Activated T-cell treated with anti-CD3 and anti-CD28 coated beads for 1 hour (primary cell): ENCODE measurements around the gene KDM7A.
"Not testable (repeated sequence)": the region's sequence is repeated elsewhere in the genome, so short reads cannot be mapped to it uniquely, and the experiment has no call there.

Experiments used
- DNase-seq: peaks from one replicate; pipeline ENCODE4 v3.0.0-alpha.2; 2020; ENCODE audit warnings: low read depth

Gene KDM7A

GRCh38 chr7:140160308-140160707 lies 16.5 kb downstream of the KDM7A start:
- no peak for DNase-seq

- DNase-seq = no peak
Measured at GRCh38 chr7:140159497-140159896, 17.3 kb downstream of the KDM7A start.

DNA sequence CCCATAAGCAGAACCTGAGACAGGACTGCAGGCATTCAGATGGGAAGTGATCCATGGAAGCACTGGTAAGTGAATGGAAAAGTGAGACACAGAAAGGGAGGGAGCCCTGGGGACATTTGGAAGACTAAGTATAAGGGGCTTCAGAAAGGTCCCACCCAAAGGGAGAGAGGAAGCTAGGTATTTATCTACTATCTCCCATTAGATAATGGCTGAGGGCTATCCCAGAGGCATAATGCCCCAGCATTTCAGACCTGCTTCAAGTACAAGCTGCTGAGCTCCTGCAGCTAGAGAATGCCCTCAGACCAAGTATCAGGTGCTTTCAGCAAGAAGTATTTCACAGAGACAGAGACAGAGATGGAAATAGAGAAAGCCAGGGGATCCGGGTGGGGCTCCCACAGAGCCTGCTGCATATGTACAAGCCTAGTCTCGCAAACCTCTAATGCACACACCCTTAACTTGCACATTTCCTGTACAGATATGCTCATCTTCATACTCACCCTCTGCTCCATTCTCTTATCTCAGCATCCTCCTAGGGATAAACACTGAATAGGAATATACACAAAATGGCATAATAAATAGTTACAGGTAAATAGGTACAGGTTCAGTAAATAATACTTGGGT lies 20.2 kb downstream of the KDM7A start:
- DNase-seq = no peak

DNA sequence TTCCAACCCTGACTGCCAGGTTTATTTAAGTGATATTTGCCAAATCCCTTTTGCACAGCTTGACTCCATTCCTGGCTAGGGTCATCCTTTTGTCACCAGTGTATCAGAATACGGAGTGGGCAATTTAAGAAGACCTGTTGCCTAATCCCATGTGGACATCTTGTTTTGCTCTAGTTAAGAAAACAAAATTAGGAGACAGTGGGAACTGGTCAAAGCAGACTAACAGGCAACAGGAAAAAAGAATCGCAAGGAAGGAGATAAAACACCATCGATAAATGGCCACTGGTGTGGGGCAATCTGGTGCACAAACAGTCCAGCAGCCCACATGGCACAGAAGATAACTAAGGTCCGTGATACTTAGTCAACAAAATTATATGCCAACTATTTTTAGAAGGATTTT lies 21.4 kb downstream of the KDM7A start:
- DNase-seq = no peak

DNA sequence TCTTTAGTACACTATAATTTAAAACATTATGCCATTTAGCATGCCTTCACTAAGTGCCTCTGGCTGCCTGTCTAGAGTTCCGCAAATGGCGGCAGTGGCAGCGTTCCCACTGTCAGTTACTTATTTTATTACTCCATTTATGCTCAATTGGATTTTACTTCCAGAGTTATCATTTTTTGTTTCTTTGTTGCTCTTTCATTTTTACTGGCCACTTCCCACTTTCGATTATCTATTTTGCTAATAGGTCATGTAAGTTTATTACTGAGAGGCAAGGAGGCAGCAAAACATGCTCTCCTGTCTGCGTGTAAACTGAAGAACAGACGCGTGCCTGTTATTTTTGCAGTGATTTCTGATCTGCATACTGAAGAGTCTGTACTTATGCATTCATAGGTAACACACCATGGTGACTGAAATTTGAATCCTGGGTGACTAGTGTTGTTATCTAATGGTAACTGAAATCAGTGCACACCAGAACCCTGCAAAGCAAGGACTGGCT lies 23.1 kb downstream of the KDM7A start:
- no peak for DNase-seq

- DNase-seq = no peak
Measured at GRCh38 chr7:140146574-140146973, 30.2 kb downstream of the KDM7A start.

DNA sequence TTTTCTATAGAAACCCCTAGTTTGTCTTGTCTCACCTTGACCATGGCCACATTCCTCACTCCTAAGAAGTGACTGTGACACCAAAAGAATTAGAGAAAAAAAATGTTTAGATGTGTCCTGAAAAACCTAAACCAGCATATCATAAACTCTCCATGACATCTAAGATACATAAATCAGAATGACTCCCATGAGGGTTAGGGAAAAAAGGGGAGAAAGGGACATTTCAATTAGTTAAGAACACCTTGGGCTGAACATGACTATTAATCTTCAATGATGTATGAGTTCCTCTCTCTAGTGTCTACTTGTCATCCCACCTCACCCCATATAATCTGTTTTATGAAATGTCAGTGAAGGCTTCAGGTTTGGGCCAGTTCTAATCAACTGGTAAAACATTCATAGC lies 31.1 kb downstream of the KDM7A start:
- no peak for DNase-seq

DNA sequence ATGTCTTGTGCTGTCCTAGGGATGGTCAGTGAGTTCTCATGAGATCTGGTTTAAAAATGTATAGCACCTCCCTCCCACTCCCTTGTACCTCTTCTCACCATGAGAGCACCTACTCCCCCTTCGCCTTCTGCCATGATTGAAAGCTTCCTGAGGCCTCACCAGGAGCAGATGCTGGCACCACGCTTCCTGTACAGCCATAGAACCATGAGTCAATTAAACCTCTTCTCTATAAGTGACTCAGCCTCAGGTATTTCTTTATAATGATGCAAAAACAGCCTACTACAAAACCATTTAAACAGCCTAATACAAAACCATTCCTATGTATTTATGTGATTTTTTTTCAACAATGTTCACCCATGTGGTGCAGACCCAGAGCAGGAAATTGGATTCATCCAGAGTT lies 32.0 kb downstream of the KDM7A start:
- no peak for DNase-seq

DNA sequence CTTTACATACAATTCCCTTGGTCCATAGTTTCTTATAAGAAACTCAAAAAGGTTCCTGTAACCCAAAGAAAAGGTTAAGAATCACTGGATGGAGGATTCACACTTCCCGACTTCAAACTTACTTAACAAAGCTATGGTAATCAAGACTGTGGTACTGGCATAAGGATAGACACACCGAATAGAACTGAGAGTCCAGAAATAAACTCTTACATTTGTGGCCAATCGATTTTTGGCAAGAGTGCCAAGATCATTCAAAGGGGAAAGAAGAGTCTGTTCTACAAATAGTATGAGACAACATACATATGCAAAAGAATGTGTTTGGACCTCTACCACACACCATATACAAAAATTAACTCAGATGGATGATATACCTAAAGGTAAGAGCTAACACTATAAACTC lies 32.8 kb downstream of the KDM7A start:
- DNase-seq = no peak

GRCh38 chr7:140142031-140142430 lies 34.8 kb downstream of the KDM7A start:
- no peak for DNase-seq

- DNase-seq = no peak
Measured at GRCh38 chr7:140141256-140141655, 35.5 kb downstream of the KDM7A start.

DNA sequence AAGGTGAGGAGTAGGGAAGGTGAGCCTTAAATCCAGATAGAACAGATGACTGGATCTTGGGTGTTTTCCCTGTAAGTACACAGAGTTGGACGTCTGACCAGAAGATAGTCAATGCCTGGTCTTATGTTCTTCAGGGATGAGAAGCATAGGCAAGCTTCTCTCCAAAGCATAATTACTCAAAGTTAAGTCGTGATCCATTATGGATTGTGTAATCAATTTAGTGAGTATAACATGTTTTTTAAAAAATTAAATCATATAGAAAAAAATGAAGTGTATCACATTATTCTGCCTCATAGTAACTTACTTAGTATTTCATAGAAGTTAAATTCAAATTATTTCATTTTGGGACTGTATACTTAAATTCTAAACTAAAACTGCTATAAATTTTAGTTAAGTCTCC lies 39.7 kb downstream of the KDM7A start:
- DNase-seq = no peak

DNA sequence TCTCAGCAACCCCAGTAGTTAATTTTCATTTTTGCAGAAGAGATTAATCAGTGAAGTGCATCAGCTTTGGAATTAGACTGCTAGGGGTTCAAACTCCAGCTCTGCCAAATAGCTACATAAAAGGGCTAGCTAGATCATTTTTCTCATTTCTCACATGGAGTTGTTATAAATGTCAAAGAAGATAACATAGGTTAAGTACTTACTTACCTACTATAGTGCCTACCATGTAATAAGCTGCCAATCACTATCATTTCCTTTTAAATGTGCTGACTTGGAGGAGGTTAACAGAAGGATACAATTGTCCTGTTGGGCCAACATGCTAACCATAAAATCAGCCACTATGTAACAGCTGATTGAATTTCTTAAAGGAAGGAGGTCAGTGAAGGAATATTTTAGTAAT lies 40.7 kb downstream of the KDM7A start:
- no peak for DNase-seq

DNA sequence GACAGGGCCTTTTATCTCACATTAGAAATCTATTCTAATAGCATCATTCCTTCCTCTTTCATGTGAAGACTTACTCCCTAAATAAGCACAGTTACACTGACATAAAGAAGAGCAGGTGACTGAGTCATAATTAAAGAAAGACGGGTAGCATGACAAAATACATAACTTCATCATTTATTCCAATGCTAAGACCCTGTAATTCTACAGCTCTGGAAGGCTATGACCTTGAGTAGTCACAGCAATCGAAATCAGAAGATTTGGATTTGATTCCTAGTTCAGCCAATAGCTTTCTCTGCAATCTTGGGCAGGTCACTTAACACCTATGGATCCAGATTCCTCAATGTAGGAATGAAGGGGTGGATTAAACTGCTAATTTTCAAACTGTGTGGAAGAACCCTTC lies 42.7 kb downstream of the KDM7A start:
- DNase-seq = no peak

GRCh38 chr7:140127360-140128127 lies 49.2 kb downstream of the KDM7A start:
- DNase-seq = no peak

GRCh38 chr7:140126435-140127034 lies 50.2 kb downstream of the KDM7A start:
- DNase-seq = no peak

DNA sequence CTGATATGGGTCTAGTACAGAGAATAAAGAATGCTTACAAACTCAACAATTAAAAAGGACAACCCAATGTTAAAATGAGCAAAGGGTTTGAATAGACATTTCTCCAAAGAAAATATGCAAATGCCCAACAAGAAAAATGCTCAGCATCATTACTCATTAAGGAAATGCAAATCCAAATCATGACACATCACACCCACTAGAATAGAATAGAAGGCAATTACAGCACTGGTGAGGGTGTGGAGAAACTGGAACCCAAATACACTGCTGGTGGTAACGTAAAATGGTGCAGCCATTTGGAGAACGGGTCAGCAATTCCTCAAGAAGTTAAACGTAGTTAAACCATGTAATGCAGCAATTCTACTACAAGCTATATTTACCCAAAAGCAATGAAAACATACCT lies 53.8 kb downstream of the KDM7A start:
- DNase-seq = no peak

GRCh38 chr7:140121326-140121725 lies 55.5 kb downstream of the KDM7A start:
- DNase-seq = no peak

DNA sequence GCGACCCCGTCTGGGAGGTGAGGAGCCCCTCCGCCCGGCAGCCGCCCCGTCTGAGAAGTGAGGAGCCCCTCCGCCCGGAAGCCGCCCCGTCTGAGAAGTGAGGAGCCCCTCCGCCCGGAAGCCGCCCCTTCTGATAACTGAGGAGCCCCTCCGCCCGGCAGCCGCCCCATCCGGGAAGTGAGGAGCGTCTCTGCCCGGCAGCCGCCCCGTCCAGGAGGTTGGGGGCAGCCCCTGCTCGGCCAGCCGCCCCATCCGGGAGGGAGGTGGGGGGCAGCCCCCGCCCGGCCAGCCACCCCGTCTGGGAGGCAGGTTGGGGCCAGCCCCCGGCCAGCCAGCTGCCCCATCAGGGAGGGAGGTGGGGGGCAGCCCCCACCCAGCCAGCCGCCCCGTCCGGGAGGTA lies 62.0 kb downstream of the KDM7A start:
- not testable (repeated sequence) for DNase-seq

DNA sequence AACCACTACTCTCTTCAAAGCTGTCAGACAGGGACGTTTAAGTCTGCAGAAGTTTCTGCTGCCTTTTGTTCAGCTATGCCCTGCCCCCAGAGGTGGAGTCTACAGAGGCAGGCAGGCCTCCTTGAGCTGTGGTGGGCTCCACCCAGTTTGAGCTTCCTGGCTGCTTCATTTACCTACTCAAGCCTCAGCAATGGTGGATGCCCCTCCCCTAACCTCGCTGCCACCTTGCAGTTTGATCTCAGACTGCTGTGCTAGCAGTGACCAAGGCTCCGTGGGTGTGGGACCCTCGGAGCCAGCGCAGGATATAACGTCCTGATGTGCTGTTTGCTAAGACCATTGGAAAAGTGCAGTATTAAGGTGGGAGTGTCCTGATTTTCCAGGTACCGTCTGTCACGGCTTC lies 68.0 kb downstream of the KDM7A start:
- not testable (repeated sequence) for DNase-seq

DNA sequence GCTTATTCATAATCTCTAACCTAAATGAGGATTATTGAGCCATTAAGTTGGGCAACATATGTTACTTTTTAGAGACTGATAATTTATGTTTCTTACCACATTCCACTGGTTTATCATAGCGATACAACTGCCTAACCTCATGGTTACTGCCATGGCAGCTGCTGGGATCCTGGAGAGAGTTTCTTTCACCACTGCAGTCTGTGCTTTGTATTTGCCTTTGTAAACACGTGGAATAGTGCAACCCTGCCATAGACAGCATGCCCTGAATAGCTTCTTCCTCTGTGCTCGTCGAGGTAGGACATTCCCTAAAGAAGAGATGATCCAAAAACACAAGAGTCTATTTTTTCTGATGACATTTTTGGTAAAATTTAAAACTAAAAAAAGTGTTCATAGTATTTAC lies 80.3 kb downstream of the KDM7A start:
- DNase-seq = no peak

DNA sequence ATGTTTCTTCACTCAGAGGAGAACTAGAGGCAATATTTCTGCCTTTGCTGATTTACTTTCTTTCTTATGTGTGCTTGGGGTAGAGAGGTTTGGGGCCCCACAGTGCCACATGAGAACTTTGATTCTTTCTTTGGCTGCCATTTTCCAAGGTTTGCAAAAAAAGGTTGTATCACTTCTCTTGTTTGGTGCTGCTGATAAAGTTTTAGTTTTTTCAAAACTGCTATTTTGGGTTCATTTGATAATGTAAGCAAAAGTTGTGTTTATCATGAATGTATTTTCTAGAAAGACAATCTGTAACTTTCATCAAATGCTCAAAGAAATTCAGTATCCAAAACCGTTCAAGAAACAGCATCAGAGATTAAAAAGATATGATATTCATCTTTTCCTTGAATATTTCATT lies 83.4 kb downstream of the KDM7A start:
- no peak for DNase-seq

DNA sequence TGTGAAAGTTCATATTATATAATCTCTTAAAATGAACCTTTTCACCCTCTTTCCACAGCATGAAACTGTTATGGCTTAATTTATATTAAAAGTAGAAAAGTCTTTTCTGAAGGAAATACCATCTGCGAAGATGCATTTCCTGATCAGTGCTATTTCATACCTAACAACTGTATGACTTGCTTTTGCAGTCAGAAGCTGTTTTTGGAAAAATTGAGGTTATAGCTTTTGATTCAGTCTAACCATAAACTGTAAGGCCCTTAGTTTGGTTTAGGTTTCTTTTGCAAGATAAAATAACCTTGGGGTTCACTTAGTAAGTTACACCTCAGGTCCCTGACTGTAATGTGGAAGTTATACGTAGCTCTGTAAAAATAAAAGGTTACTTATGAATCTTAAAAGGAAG lies 91.3 kb downstream of the KDM7A start:
- DNase-seq = no peak
